RPMI8226 (cell line): ENCODE data around the gene SCUBE1.
A peak's percentile ranks its signal among the peaks of the same experiment; 100 is the strongest.

ENCODE experiments used
- DNase-seq: peaks from one replicate; pipeline ENCODE4 v3.0.0-alpha.2; 2015

The SCUBE1 gene

DNA sequence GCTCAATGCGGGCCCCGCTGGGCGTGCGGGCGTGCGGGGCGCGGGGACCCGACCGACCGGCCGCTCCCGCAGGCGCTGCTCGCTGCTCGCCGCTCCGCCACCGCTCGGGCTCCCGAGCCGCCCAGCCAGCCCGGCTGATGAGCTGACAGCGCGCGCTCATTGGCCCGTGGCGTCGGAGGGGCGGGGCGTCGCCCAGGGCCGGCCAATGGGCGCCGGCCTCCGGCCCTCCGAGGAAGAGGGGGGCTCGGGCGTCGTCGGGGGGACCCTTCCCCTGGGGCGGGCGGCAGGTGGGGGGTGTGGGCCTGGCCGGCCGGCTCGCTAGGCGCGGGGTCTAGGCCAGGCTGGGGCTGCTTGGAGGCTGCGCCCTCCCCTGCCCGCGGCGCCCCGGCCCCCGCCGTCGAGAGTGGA is at the start of gene SCUBE1:
Gene SCUBE1 (minus strand): TSS at position 111 of the 408 bp plus-strand sequence. CDS start 111 bp downstream, outside the sequence.
- DNase-seq = peak; percentile 56

DNA sequence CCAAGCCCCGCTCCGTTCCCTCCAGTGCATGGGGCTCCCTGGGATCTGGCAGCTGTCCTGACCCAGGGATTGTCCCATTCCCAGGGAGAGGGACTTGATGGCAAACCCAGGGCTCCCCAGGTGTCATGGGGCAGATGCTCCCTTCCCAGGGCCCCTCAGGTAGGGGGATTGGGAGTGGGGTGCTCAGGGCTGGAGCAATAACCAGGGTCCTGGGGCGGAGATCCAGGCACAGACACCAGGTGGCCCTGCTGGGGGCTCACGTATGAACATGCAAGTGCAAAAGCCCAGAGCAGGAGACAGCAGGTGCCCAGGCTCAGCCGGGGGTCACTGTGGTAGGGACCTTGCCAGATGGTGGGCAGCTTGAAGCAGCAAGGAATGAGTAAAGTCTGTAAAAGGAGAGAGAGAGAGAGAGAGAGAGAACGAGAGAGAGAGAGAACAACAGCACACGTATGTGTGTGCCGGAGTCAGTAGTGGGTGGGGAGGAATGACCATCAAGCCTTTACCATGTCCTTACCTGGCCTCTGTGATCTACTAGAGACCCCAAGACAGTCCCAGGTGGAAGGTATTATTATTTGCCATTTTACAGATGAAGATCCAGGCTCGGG is 49.3 kb upstream of the SCUBE1 start:
- DNase-seq = no peak

DNA sequence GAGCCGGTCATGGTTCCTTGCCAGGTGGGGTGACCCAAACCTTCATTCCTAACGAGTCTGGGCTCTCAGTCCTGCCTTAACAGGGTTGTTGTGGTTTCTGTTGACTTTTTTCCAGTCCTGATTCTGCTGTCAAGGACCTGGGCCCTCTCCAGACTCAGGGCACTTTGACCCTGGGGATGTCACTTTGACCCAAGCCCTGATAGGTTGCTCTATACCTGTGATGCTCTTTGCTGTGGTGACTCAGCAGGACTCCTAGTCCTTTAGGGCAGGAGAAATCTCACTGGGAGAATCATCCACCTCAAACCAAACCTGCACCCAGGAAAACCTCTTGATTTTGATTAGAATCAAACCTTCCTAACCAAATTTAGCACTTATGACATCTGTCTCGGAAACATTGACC is 48.1 kb upstream of the SCUBE1 start:
- no peak for DNase-seq

DNA sequence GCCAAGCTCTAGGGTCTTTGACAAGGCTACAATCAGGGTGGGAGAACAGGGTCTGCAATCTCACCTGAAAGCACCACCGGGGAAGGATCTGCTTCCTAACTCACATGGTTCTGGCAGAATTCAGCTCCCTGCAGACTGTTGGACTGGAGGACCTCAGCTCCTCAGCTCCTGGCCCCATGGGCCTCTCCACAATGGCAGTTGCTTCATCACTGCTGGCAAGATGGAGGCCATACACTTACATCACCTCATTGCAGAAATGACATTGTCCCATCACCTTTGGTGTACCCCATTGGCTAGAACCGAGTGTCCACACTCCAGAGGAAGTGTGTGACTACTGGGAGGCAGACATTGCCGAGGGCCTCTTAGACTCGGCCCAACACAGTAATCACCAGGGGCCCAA is 47.7 kb upstream of the SCUBE1 start:
- no peak for DNase-seq

DNA sequence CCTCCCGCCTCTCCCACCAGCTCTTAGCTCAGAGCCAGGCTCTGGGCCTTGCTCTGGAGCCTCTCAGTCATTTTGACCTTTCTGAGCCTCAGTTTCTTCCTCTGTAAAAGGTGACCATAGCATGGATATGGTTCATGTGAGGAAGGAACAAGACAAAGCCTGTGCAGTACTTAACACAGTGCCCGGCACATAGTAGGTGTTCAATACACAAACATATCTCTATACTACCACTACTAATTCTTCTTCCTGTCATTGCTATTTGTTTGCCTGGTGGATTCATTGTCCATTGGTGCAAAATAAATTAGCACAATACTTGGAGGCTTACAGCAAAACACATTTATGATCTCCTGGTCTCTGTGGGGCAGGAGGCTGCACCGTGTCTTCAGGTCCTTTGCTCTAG is 47.0 kb upstream of the SCUBE1 start:
- DNase-seq = no peak

DNA sequence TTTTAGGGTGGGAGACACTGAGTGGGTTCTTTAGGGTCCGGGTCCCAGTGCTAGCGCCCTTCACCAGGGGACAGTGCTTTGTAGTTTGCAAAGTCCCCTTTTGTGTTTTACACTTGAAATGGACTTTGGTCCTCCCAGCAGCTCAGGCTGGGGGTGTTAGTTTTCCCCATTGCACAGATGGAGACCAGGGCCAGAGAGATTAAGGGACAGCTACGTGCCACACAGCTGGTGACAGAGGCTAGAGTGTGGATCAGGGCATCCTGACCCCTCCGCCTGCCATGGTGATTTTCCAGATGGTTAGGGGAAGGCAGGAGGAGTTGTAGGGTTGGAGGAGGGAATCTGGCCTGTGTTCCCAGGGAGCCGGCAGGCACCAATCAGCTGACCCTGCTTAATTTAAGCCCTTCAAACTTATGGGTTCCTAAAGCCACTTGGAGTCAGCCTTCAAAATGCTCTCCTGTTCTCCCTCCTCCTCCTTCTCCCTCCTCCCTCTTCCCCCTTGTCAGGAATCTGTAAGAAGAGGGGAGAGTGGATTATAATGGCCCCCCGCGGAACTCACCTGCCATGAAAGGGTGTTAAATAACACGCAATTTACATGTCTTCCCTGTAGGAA is 46.2 kb upstream of the SCUBE1 start:
- DNase-seq = no peak

DNA sequence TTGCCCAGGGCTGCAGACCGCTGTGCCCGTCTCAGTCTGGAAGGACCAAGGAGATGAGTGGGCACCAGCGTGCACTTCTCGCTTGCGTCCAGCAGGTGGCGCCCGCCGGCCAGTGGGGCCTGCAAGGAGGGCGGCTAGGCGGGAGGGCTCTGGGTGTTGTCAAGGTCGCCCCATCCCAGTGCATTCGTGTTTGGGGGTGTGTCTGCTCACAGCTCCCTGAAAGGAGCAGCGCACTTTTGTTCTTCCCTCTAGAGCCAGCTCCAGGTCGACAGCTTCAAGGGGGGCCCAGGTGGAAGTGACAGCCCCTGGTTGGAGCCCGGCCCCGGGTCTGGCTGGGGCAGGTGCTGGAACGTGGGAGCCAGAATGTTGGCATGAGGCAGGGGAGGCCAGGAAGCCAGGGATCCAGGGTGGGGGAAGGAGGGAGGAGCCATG is 45.3 kb upstream of the SCUBE1 start:
- peak; percentile 74 for DNase-seq

DNA sequence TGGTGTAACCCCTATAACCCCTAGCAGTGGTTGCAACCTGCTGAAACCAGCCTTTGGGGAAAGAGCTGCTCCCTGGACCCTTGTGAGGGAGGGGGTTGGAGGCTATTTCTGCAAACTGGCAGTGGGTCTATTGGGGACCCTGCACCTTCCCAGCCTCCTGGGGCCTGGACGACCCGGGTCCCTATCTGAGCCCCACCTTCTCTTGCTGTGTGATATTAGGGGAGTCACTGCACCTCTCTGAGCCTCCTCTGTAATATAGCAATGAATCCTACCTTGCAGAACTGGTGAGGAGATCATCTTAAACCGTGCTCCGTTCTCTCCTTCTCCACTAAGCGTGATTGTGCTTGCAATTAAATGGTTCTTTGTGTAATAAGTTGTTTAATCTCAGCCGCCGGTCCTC is 44.6 kb upstream of the SCUBE1 start:
- no peak for DNase-seq

DNA sequence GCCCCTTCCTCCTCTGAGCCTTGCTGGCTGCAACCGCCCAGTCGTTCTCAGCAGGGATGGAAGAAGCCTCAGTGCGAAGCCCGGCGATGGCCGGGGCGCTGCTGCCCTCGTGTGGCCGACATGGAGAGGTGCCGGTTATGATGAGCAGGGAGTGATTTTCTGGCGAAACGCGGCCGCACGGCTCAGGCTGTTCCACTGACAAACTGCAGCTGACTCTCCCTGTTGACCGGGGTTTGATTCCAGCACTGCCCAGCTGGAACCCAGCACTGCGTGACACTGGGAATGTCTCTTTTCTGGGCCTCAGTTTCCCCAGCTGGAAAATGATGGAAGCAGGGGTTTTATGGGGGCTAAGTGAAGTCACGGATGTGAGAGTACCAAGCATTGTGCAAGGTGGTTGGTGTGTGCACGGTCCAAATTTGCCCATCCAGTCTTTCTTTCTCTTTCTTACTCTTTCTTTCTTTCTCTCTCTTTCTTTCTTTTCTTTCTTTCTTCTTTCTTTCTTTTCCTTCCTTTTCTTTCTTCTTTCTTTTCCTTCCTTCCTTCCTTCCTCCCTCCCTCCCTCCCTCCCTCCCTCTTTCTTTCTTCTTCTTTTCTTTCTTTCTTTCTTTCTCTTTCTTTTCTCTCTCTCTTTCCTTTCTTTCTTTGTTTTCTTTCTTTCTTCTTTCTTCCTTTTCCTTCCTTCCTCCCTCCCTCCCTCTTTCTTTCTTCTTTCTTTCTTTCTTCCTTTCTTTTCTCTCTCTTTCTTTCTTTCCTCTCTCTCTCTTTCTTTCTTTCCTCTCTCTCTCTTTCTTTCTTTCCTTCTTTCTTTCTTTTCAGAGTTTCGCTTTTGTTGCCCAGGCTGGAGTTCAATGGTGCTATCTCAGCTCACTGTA is 42.8 kb upstream of the SCUBE1 start:
- peak; percentile 86 for DNase-seq

DNA sequence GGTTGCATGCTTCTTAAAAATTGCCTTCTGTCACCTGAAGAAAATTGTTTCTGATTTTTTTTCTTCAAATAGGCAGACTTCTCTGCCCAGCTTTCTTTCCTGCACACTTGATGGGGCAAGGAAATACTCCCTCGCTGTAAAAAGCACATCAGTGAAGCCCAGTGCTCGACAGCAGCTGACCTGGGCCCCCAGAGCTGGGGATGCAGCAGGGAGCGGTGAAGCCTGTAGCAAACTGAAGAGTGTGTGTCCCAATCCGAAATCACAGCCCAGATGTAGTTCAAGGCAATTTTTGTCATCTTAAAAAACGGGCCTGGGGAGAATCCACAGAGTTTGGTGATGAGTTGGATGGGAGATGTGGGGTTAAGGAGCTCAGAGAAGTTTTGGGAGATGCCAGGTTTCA is 41.7 kb upstream of the SCUBE1 start:
- no peak for DNase-seq

DNA sequence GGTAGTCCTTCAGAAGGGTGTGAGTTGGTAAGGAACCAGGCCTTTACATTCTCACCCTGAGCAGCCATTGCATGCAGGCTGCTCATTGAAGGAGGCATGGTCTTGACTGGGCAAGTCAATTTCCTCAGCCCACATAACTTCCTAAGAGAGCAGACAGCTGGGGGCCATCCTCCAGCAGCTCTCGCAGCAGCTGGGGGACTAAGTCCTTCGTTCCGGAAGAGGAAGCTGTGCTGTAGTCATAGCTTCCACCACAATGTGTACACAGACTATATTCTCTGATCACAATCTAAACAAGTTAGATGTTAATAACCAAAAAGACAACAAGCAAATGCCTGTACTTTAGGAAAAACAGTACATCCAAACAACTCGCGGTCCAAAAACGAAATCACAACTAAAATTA is 38.5 kb upstream of the SCUBE1 start:
- DNase-seq = no peak

DNA sequence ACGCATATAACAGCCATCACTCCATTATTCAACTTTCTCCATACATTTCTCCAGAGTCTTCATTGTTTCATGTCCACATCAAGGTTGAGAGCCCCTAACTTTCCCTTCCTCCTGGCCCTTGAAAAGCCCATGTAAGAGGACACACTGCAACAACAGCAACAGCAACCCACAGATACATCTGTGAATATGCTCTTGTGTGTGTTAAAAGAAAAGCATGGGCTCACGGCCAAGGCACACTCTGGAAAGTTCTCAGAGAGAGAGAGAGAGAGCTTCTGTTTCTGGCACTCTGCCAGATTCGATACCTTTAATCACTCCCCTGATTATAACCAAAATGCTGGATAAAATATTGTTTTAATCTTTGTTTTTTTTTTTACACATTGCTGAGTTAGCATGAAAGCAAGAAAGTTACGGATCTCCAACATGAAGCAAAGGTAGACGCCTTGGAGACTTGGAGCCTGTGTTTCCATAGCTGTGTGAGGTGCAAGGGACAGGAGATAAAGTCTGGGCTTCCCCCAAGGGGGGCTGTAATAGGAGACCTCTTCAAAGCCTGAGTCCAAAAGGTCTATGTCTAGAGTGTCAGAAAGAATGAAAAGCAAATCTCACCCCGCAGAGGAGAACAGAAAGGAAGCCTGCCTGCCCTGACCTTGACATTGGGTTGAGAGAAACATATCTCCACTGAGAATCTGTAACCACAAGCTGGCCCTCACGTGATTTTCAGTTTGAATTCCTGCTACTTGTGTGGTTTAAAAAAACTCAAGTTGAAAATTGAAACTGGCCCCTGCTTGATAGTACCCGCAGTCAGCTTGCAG is 34.9 kb upstream of the SCUBE1 start:
- peak; percentile 88 for DNase-seq

DNA sequence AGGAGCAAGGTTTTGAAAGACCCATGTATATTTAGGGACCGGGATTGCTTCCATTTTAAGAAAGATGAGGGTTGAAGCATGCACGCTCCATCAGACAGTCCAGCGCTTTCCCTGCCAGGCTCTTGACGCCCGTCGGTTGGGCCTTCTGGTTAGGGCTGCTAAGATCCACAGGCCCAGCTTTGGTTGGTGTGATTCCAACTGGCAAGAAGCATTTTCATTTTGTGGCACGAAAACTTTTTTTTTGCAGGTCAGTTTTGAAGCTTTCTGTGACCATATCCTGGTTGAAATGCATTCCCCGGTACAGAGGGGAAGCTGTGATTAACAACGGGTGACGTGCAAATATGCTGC is 34.4 kb upstream of the SCUBE1 start:
- no peak for DNase-seq

DNA sequence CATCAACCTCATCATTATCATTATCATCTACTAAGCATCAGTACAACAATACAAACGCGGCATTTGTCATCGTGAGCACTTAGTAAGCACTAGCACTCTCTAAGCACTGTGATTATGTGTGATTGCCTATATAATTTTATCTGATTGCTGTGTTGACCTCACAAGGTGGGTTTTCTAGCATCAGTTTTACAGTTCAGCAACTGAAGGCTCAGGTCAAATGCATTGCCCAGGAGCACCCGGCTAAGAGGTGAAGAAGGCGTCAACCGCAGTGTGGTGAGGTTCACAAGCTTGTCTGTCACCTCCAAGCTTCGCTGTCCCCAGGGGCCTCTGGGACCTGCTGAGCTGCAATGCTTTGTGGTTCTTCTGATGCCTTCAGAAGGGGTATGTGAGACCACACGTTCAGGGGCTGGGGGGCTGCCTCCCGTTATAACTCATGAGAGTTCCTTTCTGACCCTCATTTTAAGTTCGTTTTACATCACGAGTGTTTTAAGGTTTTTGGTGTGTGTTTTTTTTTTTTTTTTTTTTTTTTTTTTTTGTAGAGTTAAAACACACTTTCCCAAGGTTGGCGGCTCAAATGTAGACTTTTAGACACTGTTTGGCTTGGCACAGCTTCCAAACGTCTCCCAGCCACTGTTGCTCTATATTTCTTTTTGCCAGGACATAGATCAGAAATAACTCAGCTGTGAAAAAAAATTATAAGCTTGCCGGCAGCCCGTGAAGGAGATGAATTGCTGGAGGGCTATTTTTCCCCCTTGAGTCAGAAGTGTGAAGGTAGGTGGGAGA is 33.8 kb upstream of the SCUBE1 start:
- DNase-seq = no peak

DNA sequence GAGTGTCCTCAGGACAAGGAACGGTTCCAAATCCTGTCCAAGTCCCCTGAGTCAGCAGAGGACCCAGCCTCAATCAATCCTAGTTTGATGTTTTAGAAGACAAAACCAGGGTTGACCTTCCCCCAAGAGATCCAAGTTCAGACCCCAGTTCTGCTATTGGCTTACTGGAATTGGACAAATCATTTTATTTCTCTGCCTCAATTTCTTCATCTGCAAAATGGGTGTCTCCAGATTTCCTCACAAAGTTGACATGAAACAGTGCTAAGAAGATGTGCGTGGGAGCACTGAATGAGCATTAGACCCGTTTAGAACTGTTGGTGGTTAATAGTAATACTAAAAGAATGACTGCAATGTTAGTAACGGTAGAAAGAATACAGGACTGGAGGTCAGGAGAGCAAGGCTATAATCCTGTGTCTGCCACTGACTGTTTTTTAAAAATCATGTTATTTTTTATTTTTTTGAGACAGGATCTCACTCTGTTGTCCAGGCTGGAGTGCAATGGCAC is 32.8 kb upstream of the SCUBE1 start:
- DNase-seq = no peak

DNA sequence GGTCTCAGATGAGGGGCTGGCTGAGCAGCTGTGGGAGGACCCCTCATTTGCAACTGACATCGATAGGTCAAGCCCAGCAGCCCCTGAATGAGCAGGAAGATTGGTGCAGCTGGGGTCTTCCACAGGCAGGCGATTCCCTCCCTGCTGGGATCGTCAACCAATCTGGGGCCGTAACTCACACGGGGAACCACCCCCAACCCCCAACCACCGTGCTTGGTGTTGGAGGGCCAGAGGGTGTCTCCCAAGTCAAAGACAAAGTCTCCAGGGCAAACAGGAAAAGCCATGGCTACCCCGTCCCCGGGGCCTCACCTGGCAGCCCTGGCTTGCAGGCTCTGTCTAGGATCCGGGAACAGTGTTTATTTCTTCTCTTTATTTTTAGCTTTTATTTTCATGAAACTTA is 26.9 kb upstream of the SCUBE1 start:
- no peak for DNase-seq

DNA sequence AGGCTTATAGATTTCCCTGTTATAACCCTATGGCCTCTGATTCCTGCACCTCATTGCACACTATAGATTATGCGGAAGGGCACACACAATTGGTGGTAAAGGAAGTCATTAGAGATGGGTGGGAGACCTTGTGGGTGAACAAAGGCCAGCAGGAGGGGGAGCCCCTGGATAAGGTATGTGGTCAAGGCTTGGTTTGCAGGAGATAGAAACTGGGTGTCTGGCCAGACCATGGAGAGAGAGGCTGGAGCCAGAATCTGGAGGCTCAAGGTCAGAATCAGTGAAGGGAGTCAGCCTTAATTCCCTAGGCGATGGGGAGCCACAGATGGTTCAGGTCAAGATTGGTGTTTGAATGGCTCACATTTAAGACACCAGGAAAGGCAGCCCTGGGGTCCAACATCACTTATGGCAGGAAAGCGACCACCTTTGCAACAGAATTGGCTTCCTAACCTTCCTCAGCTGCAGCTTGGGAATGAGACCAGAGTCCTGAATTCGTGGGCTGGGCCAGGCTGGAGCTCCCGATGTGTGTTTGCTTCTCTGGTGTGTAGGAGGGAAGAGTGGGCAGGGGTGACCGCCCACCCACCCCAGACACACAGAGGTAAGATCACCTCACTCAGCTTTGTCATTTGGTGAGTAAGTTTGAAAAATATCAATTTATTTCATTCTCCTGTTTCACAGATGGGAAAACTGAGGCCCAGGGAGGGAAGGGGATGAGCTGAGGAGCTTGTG is 22.7 kb upstream of the SCUBE1 start:
- no peak for DNase-seq

DNA sequence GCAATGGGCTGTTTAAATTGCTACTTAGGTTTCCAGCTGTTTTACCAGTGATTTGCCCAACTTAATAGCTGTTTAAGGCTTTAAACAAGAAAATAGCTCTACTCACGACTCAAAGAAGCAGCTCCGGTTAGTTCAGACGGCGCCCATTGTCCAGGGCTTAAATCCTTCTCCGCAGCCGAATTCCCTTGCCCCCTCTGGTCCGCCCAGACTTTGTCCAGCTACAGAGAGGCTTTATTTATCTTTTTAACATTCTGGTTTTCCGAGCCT is 20.9 kb upstream of the SCUBE1 start:
- DNase-seq = no peak

DNA sequence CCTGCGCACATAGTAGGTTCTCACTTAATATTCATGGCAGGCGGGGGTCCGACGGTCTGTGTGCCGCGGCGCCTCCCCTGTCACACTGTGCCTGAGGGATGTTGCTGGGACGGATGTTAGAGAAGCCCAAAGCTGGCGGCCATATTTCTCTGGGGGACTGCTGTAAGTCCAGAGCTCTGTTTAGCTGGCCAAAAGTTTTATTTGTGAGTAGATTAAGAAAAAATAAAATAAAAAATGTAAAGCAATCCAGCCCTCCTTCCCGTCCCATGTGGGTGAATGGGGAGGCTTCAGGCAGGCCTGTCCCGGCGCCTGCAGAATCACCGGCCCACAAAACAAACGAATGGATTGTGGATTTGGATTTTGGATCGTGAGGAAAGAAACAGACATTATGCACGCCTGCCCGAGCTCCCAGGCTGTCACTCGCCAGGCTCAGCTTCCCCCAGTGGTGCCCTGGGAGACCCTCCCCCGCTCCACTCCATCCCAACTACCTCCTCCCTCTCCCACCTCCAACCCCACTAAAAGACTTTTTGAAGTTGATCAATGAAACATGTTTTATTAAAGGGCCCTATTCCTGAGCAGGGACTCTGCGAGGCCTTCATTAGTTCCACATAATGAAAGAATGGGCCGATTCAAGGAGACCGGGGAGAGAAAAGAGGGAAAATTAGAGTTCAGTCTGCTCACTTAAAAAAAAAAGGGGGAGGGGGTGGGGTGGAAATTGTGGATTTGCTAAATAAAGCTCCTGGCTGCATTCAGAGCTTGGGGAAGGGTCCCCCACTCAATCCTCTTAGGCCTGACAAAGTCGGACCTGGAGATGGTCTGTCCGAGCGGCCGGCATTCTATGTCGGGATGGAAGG is 20.4 kb upstream of the SCUBE1 start:
- DNase-seq = no peak

DNA sequence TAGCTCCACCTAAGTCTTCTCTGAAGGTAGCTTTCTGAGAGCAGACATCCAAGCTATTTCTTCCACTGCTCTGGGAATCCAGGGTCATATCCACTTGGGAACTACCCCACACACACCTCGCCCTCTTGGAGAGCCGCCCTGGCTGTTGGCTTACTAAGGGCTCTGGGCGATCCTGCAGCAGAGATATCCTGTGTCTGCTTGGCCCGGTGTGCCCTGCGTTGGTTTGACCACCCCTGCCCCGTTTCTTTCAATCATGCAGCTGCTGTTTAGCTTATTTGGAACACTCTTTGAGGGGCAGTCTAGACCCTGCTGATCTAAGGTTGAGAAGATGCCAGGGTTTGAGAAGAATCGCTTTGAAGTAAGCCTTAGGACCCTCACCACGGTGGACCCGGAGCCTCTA is 17.4 kb upstream of the SCUBE1 start:
- DNase-seq = no peak

DNA sequence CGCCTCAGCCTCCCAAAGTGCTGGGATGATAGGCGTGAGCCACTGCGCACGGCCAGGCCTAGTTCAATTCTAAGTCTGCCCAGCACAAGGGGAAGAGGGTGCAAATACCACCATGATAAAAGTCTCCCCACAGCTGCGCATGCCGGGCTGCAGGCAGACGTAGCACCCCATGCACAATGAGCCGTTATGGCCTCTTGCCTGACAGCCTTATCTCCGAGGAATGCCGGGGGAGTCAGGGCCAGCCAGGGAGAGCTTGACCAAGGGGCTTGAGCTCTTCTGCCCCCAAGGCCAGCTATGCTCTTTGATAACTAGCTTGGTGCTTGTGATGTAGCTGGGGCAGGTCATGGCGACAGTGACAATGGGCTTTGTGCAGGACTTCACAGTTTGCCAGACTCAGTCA is 13.7 kb upstream of the SCUBE1 start:
- DNase-seq = no peak
